Endothelial cell (in vitro differentiated cells): Measurements from ENCODE around the gene LEMD3. TPM values are rescaled to one million over a fixed set of nuclear protein-coding genes. Genes with fewer than 3 reads are reported as not detected.
"Not testable (repeated sequence)": the region's sequence is repeated elsewhere in the genome, so short reads cannot be mapped to it uniquely, and the experiment has no call there.

Source experiments
- DNase-seq: peaks from one replicate; pipeline ENCODE4 v3.0.0; 2021; ENCODE audit warnings: low spot score
- H3K27ac Mint-ChIP-seq: one replicate; pipeline ENCODE4 v1.8.0; 2021; ENCODE audit warnings: mixed read lengths, inconsistent platforms; ENCODE audit not compliant: unreplicated experiment
- H3K27me3 Mint-ChIP-seq: one replicate; pipeline ENCODE4 v1.8.0; 2021; ENCODE audit warnings: mild to moderate bottlenecking, moderate library complexity, mixed read lengths, inconsistent platforms; ENCODE audit not compliant: unreplicated experiment
- H3K36me3 Mint-ChIP-seq: one replicate; pipeline ENCODE4 v1.8.0; 2021; ENCODE audit warnings: mild to moderate bottlenecking, low read depth, mixed read lengths, inconsistent platforms; ENCODE audit not compliant: unreplicated experiment
- H3K4me1 Mint-ChIP-seq: one replicate; pipeline ENCODE4 v1.8.0; 2021; ENCODE audit warnings: mild to moderate bottlenecking, mixed read lengths, inconsistent platforms; ENCODE audit not compliant: unreplicated experiment
- H3K4me3 Mint-ChIP-seq: one replicate; pipeline ENCODE4 v1.8.0; 2021; ENCODE audit warnings: mild to moderate bottlenecking, mixed read lengths, inconsistent platforms; ENCODE audit not compliant: unreplicated experiment
- H3K9me3 Mint-ChIP-seq: one replicate; pipeline ENCODE4 v1.8.0; 2021; ENCODE audit warnings: mixed read lengths, inconsistent platforms; ENCODE audit not compliant: unreplicated experiment
- CTCF ChIP-seq: fragments of 200-600 bp; sonication (generic); IDR thresholded peaks from one replicate; pipeline ENCODE4 v1.5.0; 2021; ENCODE audit warnings: antibody characterized with exemption; ENCODE audit not compliant: unreplicated experiment
- total RNA-seq: library from RNA; stranded (reverse); fragmentation: NEBNext Ultra II Directional; extraction: Animal tissue kit (Norgen Biotek cat#: 25700); gene quantifications from one replicate; pipeline ENCODE4 v1.2.1, GENCODE V29; 2021; ENCODE audit not compliant: unreplicated experiment

Gene LEMD3
- total RNA-seq, 1 donor from 2014 or later = 22.1 TPM

GRCh38 chr12:65282840-65283239, 113.5 kb downstream of the LEMD3 start:
- Mint-ChIP-seq H3K4me1 (peaks cover 5% of the 10 kb centered on the region), H3K9me3 (no peaks in the 10 kb centered on the region), H3K36me3 (no peaks in the 10 kb centered on the region), H3K27ac (no peak overlapping the region), H3K27me3 (peaks cover 2% of the 10 kb centered on the region), H3K4me3 (no peak overlapping the region)
- TF ChIP-seq CTCF = no peak
- DNase-seq = no peak

GRCh38 chr12:65285532-65285931, 116.1 kb downstream of the LEMD3 start:
- not testable (repeated sequence) for H3K4me3 Mint-ChIP-seq, H3K36me3 Mint-ChIP-seq, H3K27ac Mint-ChIP-seq, H3K9me3 Mint-ChIP-seq, H3K27me3 Mint-ChIP-seq, H3K4me1 Mint-ChIP-seq, DNase-seq

- Mint-ChIP-seq H3K36me3 (no peaks in the 10 kb centered on the region), H3K27me3 (no peaks in the 10 kb centered on the region), H3K4me3 (no peak overlapping the region), H3K9me3 (no peaks in the 10 kb centered on the region), H3K4me1 (no peaks in the 10 kb centered on the region), H3K27ac (no peak overlapping the region)
- DNase-seq = no peak
- TF ChIP-seq CTCF = no peak
Observed at GRCh38 chr12:65287426-65287825, 118.0 kb downstream of the LEMD3 start.

- H3K27me3 Mint-ChIP-seq = no peaks in the 10 kb centered on the region
- H3K36me3 Mint-ChIP-seq = no peaks in the 10 kb centered on the region
- no peaks in the 10 kb centered on the region for H3K9me3 Mint-ChIP-seq
- no peak for TF ChIP-seq CTCF
- H3K27ac Mint-ChIP-seq = no peak overlapping the region
- no peak overlapping the region for H3K4me3 Mint-ChIP-seq
- H3K4me1 Mint-ChIP-seq = peaks cover 4% of the 10 kb centered on the region
- DNase-seq = no peak
Observed at GRCh38 chr12:65292241-65292640, 122.9 kb downstream of the LEMD3 start.

GRCh38 chr12:65293735-65294134, 124.4 kb downstream of the LEMD3 start:
- no peak for TF ChIP-seq CTCF
- no peak overlapping the region for H3K27ac Mint-ChIP-seq
- H3K27me3 Mint-ChIP-seq = no peaks in the 10 kb centered on the region
- H3K9me3 Mint-ChIP-seq = no peaks in the 10 kb centered on the region
- peaks cover 4% of the 10 kb centered on the region for H3K4me1 Mint-ChIP-seq
- H3K4me3 Mint-ChIP-seq = no peak overlapping the region
- no peak for DNase-seq
- H3K36me3 Mint-ChIP-seq = no peaks in the 10 kb centered on the region
